Hepatocyte (in vitro differentiated cells): ENCODE data around the gene HSP90AA1. TPM values are rescaled to one million over a fixed set of nuclear protein-coding genes. Genes with fewer than 3 reads are reported as not detected.
"Not testable (repeated sequence)": the region's sequence is repeated elsewhere in the genome, so short reads cannot be mapped to it uniquely, and the experiment has no call there.

Experiments
- DNase-seq: peaks from one replicate; pipeline ENCODE4 v3.0.0-alpha.2; 2016; ENCODE audit warnings: low spot score
- H2AFZ ChIP-seq: fragments of 200-600 bp; sonication (generic); 2 replicates; pipeline ENCODE4 v1.6.0; 2016; ENCODE audit warnings: antibody characterized with exemption, mild to moderate bottlenecking
- H3K27ac ChIP-seq: fragments of 200-600 bp; sonication (generic); 2 replicates; pipeline ENCODE4 v1.5.1; 2016; ENCODE audit warnings: mild to moderate bottlenecking
- H3K27me3 ChIP-seq: fragments of 200-600 bp; sonication (generic); 2 replicates; pipeline ENCODE4 v1.6.1; 2016
- H3K36me3 ChIP-seq: fragments of 200-600 bp; sonication (generic); replicated peaks from 2 replicates; pipeline ENCODE4 v1.5.1; 2016; ENCODE audit warnings: low read depth; ENCODE audit not compliant: insufficient read depth
- H3K4me1 ChIP-seq: fragments of 200-600 bp; sonication (generic); 2 replicates; pipeline ENCODE4 v1.5.1; 2016; ENCODE audit warnings: mild to moderate bottlenecking, moderate library complexity; ENCODE audit not compliant: insufficient read depth
- H3K4me2 ChIP-seq: fragments of 200-600 bp; sonication (generic); 2 replicates; pipeline ENCODE4 v1.6.0; 2016
- H3K4me3 ChIP-seq: fragments of 200-600 bp; sonication (generic); 2 replicates; pipeline ENCODE4 v1.5.1; 2016; ENCODE audit warnings: mild to moderate bottlenecking
- H3K79me2 ChIP-seq: fragments of 200-600 bp; sonication (generic); 2 replicates; pipeline ENCODE4 v1.6.0; 2017; ENCODE audit warnings: mild to moderate bottlenecking
- H3K9me2 ChIP-seq: fragments of 200-600 bp; sonication (generic); replicated peaks from 2 replicates; pipeline ENCODE4 v1.6.0; 2017; ENCODE audit warnings: mild to moderate bottlenecking; ENCODE audit not compliant: insufficient read depth
- H3K9me3 ChIP-seq: fragments of 200-600 bp; sonication (generic); 2 replicates; pipeline ENCODE4 v1.5.1; 2016; ENCODE audit warnings: low read depth, mild to moderate bottlenecking
- H4K20me1 ChIP-seq: fragments of 200-600 bp; sonication (generic); 2 replicates; pipeline ENCODE4 v1.6.0; 2016; ENCODE audit warnings: mild to moderate bottlenecking; ENCODE audit not compliant: insufficient read depth, poor library complexity, severe bottlenecking
- CTCF ChIP-seq: fragments of 200-600 bp; sonication (generic); IDR thresholded peaks from 2 replicates; pipeline ENCODE4 v1.5.1; 2016; ENCODE audit warnings: antibody characterized with exemption, mild to moderate bottlenecking; ENCODE audit not compliant: poor library complexity
- EZH2 ChIP-seq: fragments of 200-600 bp; sonication (generic); IDR thresholded peaks from 2 replicates; pipeline ENCODE4 v1.6.1; 2016; ENCODE audit warnings: antibody characterized with exemption, mild to moderate bottlenecking, borderline replicate concordance
- EZH2phosphoT487 ChIP-seq: fragments of 200-600 bp; sonication (generic); IDR thresholded peaks from one replicate; pipeline ENCODE4 v1.6.1; 2018; ENCODE audit warnings: antibody characterized with exemption, mild to moderate bottlenecking, low read depth, moderate library complexity; ENCODE audit not compliant: unreplicated experiment, severe bottlenecking
- WGBS: methylation state at CpG from one replicate; pipeline ENCODE4 v1.1.6; 2016; ENCODE audit warnings: low lambda C conversion rate; ENCODE audit errors: missing lambda C conversion rate; 5-methylcytosine and 5-hydroxymethylcytosine counted together
- polyA plus RNA-seq: library from polyadenylated mRNA; unstranded; fragments of >200 nt; fragmentation: Nextera tagmentation; extraction: Ambion mirVana; gene quantifications from 2 replicates; pipeline ENCODE4 v1.2.1, GENCODE V29; 2016
- total RNA-seq: library from RNA; depleted of rRNA; stranded (reverse); fragments of >200 nt; gene quantifications from 2 replicates; pipeline ENCODE4 v1.2.3, GENCODE V29; 2014

HSP90AA1 gene
- total and polyA plus RNA-seq, 2 experiments from 2014 or later: 503 to 589 TPM

- Histone ChIP-seq H3K36me3 (peaks cover 2% of the 10 kb centered on the region), H3K9me2 (no peaks in the 10 kb centered on the region), H3K27me3 (no peaks in the 10 kb centered on the region), H3K4me2 (peak overlapping the region; percentile 77), H3K79me2 (peaks cover 44% of the 10 kb centered on the region), H4K20me1 (peaks cover 47% of the 10 kb centered on the region), H3K4me1 (peaks cover 29% of the 10 kb centered on the region), H3K4me3 (peak overlapping the region; percentile 59), H2AFZ (no peak overlapping the region), H3K9me3 (no peaks in the 10 kb centered on the region), H3K27ac (peak overlapping the region; percentile 96)
- TF ChIP-seq CTCF (no peak), EZH2 (no peak), EZH2phosphoT487 (no peak)
- peak; percentile 79 for DNase-seq
- WGBS: 3% methylated on average over 49 of the region's 49 CpGs
Observed at GRCh38 chr14:102085948-102086708, 716 bp downstream of the HSP90AA1 start.

GRCh38 chr14:102085488-102085887 lies 1.4 kb downstream of the HSP90AA1 start:
- no peak overlapping the region for H3K27ac ChIP-seq
- H3K79me2 ChIP-seq: peaks cover 44% of the 10 kb centered on the region
- peaks cover 6% of the 10 kb centered on the region for H3K36me3 ChIP-seq
- DNase-seq: no peak
- peaks cover 48% of the 10 kb centered on the region for H4K20me1 ChIP-seq
- H3K9me3 ChIP-seq: no peaks in the 10 kb centered on the region
- H2AFZ ChIP-seq: no peak overlapping the region
- peak overlapping the region; percentile 77 for H3K4me2 ChIP-seq
- H3K4me3 ChIP-seq: peak overlapping the region; percentile 59
- H3K4me1 ChIP-seq: peaks cover 29% of the 10 kb centered on the region
- TF ChIP-seq EZH2 (no peak), CTCF (no peak), EZH2phosphoT487 (no peak)
- H3K9me2 ChIP-seq: no peaks in the 10 kb centered on the region
- H3K27me3 ChIP-seq: no peaks in the 10 kb centered on the region
- WGBS: 21% methylated on average over 10 of the region's 10 CpGs

- DNase-seq: no peak
- Histone ChIP-seq H3K36me3 (peaks cover 6% of the 10 kb centered on the region), H3K4me3 (peak overlapping the region; percentile 59), H3K27ac (no peak overlapping the region), H3K9me3 (no peaks in the 10 kb centered on the region), H2AFZ (no peak overlapping the region), H3K27me3 (no peaks in the 10 kb centered on the region), H4K20me1 (peaks cover 48% of the 10 kb centered on the region), H3K79me2 (peaks cover 44% of the 10 kb centered on the region), H3K4me2 (peak overlapping the region; percentile 77), H3K4me1 (peaks cover 29% of the 10 kb centered on the region), H3K9me2 (no peaks in the 10 kb centered on the region)
- TF ChIP-seq CTCF: no peak
- TF ChIP-seq EZH2: no peak
- no peak for TF ChIP-seq EZH2phosphoT487
- 88% methylated on average over 6 of the region's 6 CpGs for WGBS
Observed at GRCh38 chr14:102084931-102085330, 1.9 kb downstream of the HSP90AA1 start.

GRCh38 chr14:102084522-102084921 lies 2.3 kb downstream of the HSP90AA1 start:
- not testable (repeated sequence) for H3K4me3 ChIP-seq, DNase-seq, H3K9me3 ChIP-seq, H2AFZ ChIP-seq, H3K27ac ChIP-seq, H3K36me3 ChIP-seq, H3K9me2 ChIP-seq, H3K27me3 ChIP-seq
- Histone ChIP-seq H3K4me2 (peak overlapping the region; percentile 77), H4K20me1 (peaks cover 48% of the 10 kb centered on the region), H3K79me2 (peaks cover 44% of the 10 kb centered on the region), H3K4me1 (peaks cover 29% of the 10 kb centered on the region)
- 85% methylated on average over 5 of the region's 5 CpGs for WGBS
